ENCODE data around the gene NOXO1.

The NOXO1 gene

GRCh38 chr16:2001035-2001434 lies 19.8 kb upstream of the NOXO1 start:
- H3K36me3 ChIP-seq (ENCODE audit: insufficient read depth, insufficient read length, low read length) = peaks cover 90% of the 10 kb centered on the region
- no peak overlapping the region for H3K4me3 ChIP-seq (ENCODE audit: insufficient read length, low read depth)
- TF ChIP-seq YY1 (IDR thresholded peaks at IDR 0.05; ENCODE audit: insufficient read depth, insufficient read length) (no peak), SUZ12 (IDR thresholded peaks at IDR 0.05; ENCODE audit: extremely low read depth, insufficient read depth, insufficient read length) (no peak), ZNF274 (IDR thresholded peaks at IDR 0.05; ENCODE audit: low read depth, low read length) (no peak)

DNA sequence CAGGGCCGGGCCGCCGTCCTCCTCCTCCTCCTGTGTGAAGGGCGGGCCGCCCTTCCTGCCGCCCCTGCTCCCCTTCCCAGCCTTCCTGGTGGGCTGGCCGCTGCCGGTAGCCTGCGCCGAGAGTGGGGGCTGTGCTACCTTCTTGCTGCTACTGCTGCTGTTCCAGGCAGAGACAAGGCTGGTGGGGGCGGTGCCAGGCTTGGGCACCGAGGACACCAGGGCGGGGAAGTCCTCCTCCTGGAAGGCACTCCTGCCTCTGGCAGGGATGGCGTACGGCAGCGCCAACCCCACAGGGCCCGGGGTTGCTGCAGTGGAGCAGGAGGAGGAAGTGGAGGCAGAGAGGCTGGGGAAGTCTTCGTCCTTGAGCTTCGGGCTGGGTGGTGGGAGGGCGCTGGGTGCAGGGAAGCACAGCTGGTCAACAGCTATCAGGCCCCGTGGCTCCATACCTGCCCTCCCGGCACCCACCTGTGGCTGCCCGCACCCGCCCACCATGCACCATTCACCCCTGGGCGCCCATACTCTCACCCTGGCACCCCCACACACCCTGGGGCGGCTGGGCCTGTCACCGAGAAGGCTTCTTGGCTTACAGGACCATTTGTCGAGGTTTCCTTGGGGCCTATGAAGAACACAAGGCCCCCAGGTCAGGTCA lies 18.7 kb upstream of the NOXO1 start:
- Histone ChIP-seq H3K9ac (ENCODE audit: insufficient read length, low read depth) (no peak overlapping the region), H3K9me3 (ENCODE audit: insufficient read depth, low read length) (no peaks in the 10 kb centered on the region), H3K4me3 (ENCODE audit: insufficient read length, low read depth) (no peak overlapping the region), H3K4me1 (ENCODE audit: insufficient read depth, insufficient read length) (peaks cover 19% of the 10 kb centered on the region), H3K27me3 (ENCODE audit: insufficient read depth, insufficient read length) (no peaks in the 10 kb centered on the region), H3K36me3 (ENCODE audit: insufficient read depth, insufficient read length, low read length) (peaks cover 89% of the 10 kb centered on the region)
- no peak for DNase-seq (ENCODE audit: low read depth, low spot score)
- TF ChIP-seq YY1 (IDR thresholded peaks at IDR 0.05; ENCODE audit: insufficient read depth, insufficient read length) = no peak
- TF ChIP-seq SUZ12 (IDR thresholded peaks at IDR 0.05; ENCODE audit: extremely low read depth, insufficient read depth, insufficient read length) = no peak
- no peak for TF ChIP-seq ZNF274 (IDR thresholded peaks at IDR 0.05; ENCODE audit: low read depth, low read length)

More at GRCh38 chr16:2001035-2001434, 19.8 kb upstream of the NOXO1 start:
- H3K27me3 ChIP-seq (ENCODE audit: insufficient read depth, insufficient read length) = no peaks in the 10 kb centered on the region
- peaks cover 21% of the 10 kb centered on the region for H3K4me1 ChIP-seq (ENCODE audit: insufficient read depth, insufficient read length)
- no peak overlapping the region for H3K9ac ChIP-seq (ENCODE audit: insufficient read length, low read depth)
- H3K9me3 ChIP-seq (ENCODE audit: insufficient read depth, low read length) = no peaks in the 10 kb centered on the region
- DNase-seq (ENCODE audit: low read depth, low spot score) = no peak

GRCh38 chr16:1998852-1999801 lies 17.9 kb upstream of the NOXO1 start:
- Histone ChIP-seq H3K4me1 (ENCODE audit: insufficient read depth, insufficient read length) (peaks cover 10% of the 10 kb centered on the region), H3K9ac (ENCODE audit: insufficient read length, low read depth) (no peak overlapping the region), H3K4me3 (ENCODE audit: insufficient read length, low read depth) (no peak overlapping the region), H3K9me3 (ENCODE audit: insufficient read depth, low read length) (no peaks in the 10 kb centered on the region), H3K27me3 (ENCODE audit: insufficient read depth, insufficient read length) (no peaks in the 10 kb centered on the region), H3K36me3 (ENCODE audit: insufficient read depth, insufficient read length, low read length) (peaks cover 81% of the 10 kb centered on the region)
- TF ChIP-seq YY1 (IDR thresholded peaks at IDR 0.05; ENCODE audit: insufficient read depth, insufficient read length) = no peak
- no peak for TF ChIP-seq ZNF274 (IDR thresholded peaks at IDR 0.05; ENCODE audit: low read depth, low read length)
- TF ChIP-seq SUZ12 (IDR thresholded peaks at IDR 0.05; ENCODE audit: extremely low read depth, insufficient read depth, insufficient read length) = no peak
- no peak for DNase-seq (ENCODE audit: low read depth, low spot score)

- peaks cover 79% of the 10 kb centered on the region for H3K36me3 ChIP-seq (ENCODE audit: insufficient read depth, insufficient read length, low read length)
- H3K4me3 ChIP-seq (ENCODE audit: insufficient read length, low read depth) = no peak overlapping the region
- TF ChIP-seq ZNF274 (IDR thresholded peaks at IDR 0.05; ENCODE audit: low read depth, low read length) = no peak
- TF ChIP-seq YY1 (IDR thresholded peaks at IDR 0.05; ENCODE audit: insufficient read depth, insufficient read length) = no peak
- TF ChIP-seq SUZ12 (IDR thresholded peaks at IDR 0.05; ENCODE audit: extremely low read depth, insufficient read depth, insufficient read length) = no peak
- H3K4me1 ChIP-seq (ENCODE audit: insufficient read depth, insufficient read length) = peaks cover 12% of the 10 kb centered on the region
- DNase-seq (ENCODE audit: low read depth, low spot score) = no peak
- no peaks in the 10 kb centered on the region for H3K9me3 ChIP-seq (ENCODE audit: insufficient read depth, low read length)
- H3K9ac ChIP-seq (ENCODE audit: insufficient read length, low read depth) = no peak overlapping the region
- no peaks in the 10 kb centered on the region for H3K27me3 ChIP-seq (ENCODE audit: insufficient read depth, insufficient read length)
Measured at GRCh38 chr16:1998360-1998835, 17.1 kb upstream of the NOXO1 start.

DNA sequence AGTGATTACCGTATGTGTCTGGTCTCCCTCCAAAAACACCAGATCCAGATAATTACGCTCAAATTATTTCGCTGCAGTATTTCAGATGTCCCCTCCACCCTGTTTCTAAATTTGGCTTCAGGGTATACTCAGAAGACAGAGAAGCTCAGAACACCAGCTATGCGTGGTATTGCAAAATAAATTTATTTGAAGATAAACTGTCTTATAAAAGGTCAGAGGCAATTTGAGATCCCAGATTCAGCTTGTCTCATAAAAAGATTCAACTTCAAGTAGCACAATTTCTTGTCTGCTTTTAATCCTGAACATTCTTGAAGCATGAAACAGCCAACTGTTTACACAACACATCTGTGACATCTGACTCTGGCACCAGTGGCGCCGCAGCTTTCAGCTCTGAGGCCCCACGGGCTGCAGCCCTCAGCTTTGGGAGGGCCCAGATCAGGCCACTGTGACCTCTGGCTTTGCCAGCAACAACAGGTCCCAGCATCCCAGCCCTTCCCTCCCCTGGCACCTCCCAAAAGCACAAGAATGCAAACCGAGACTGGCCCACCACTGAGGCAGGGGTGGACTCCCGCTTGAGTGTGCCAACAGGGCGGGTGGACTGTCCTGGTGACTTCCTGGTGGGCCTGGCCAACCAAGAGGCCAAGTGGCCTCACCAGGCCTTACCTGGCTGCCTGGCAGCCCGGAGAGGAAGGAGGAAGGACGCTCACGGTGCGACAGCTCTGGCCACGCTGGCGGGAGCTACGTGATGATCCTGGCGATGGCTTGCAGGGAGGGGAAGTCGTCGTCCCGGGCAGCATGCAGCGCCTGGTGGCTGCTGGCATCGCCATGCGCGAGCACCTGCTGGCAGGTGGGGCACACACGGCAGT lies 16.5 kb upstream of the NOXO1 start:
- no peak for TF ChIP-seq ZNF274 (IDR thresholded peaks at IDR 0.05; ENCODE audit: low read depth, low read length)
- TF ChIP-seq SUZ12 (IDR thresholded peaks at IDR 0.05; ENCODE audit: extremely low read depth, insufficient read depth, insufficient read length) = no peak
- no peak for TF ChIP-seq YY1 (IDR thresholded peaks at IDR 0.05; ENCODE audit: insufficient read depth, insufficient read length)
- no peak for DNase-seq (ENCODE audit: low read depth, low spot score)
- peaks cover 75% of the 10 kb centered on the region for H3K36me3 ChIP-seq (ENCODE audit: insufficient read depth, insufficient read length, low read length)
- no peak overlapping the region for H3K9ac ChIP-seq (ENCODE audit: insufficient read length, low read depth)
- H3K4me3 ChIP-seq (ENCODE audit: insufficient read length, low read depth) = no peak overlapping the region
- no peaks in the 10 kb centered on the region for H3K27me3 ChIP-seq (ENCODE audit: insufficient read depth, insufficient read length)
- H3K9me3 ChIP-seq (ENCODE audit: insufficient read depth, low read length) = no peaks in the 10 kb centered on the region
- H3K4me1 ChIP-seq (ENCODE audit: insufficient read depth, insufficient read length) = peaks cover 16% of the 10 kb centered on the region

- Histone ChIP-seq H3K9me3 (ENCODE audit: insufficient read depth, low read length) (no peaks in the 10 kb centered on the region), H3K27me3 (ENCODE audit: insufficient read depth, insufficient read length) (peaks cover 25% of the 10 kb centered on the region), H3K4me1 (ENCODE audit: insufficient read depth, insufficient read length) (peaks cover 29% of the 10 kb centered on the region), H3K36me3 (ENCODE audit: insufficient read depth, insufficient read length, low read length) (peaks cover 35% of the 10 kb centered on the region), H3K4me3 (ENCODE audit: insufficient read length, low read depth) (peak overlapping the region; percentile 85), H3K9ac (ENCODE audit: insufficient read length, low read depth) (no peak overlapping the region)
- DNase-seq (ENCODE audit: low read depth, low spot score) = no peak
- TF ChIP-seq SUZ12 (IDR thresholded peaks at IDR 0.05; ENCODE audit: extremely low read depth, insufficient read depth, insufficient read length) (no peak), ZNF274 (IDR thresholded peaks at IDR 0.05; ENCODE audit: low read depth, low read length) (no peak), YY1 (IDR thresholded peaks at IDR 0.05; ENCODE audit: insufficient read depth, insufficient read length) (no peak)
Measured at GRCh38 chr16:1993731-1994131, 12.5 kb upstream of the NOXO1 start.

All from NT2/D1 (cell line).